OCI-LY1 (cell line): ENCODE data around the gene TNFRSF6B.
"Not testable (repeated sequence)": the region's sequence is repeated elsewhere in the genome, so short reads cannot be mapped to it uniquely, and the experiment has no call there.

Experiments
- H2AFZ ChIP-seq: fragments of 200-600 bp; sonication (generic), shearing (Covaris generic); 2 replicates; pipeline ENCODE4 v1.6.0; 2014; ENCODE audit warnings: antibody characterized with exemption, mild to moderate bottlenecking, low read length
- H3F3A ChIP-seq: fragments of 200-600 bp; sonication (generic), shearing (Covaris generic); 2 replicates; pipeline ENCODE4 v1.6.0; 2014; ENCODE audit warnings: mild to moderate bottlenecking, antibody characterized with exemption, low read length, moderate library complexity; ENCODE audit not compliant: insufficient read depth
- H3K27ac ChIP-seq: fragments of 200-600 bp; sonication (generic); 2 replicates; pipeline ENCODE4 v1.5.1; 2014; ENCODE audit warnings: low read length, mixed run types, mild to moderate bottlenecking, low read depth; ENCODE audit not compliant: poor library complexity, severe bottlenecking
- H3K27me3 ChIP-seq: fragments of 200-600 bp; sonication (generic); 2 replicates; pipeline ENCODE4 v1.6.0; 2014; ENCODE audit warnings: antibody characterized with exemption, mild to moderate bottlenecking, low read length, moderate library complexity; ENCODE audit not compliant: insufficient read depth
- H3K36me3 ChIP-seq: fragments of 200-600 bp; sonication (generic); 2 replicates; pipeline ENCODE4 v1.6.1; 2014; ENCODE audit warnings: mild to moderate bottlenecking, antibody characterized with exemption, low read length, moderate library complexity, mixed read lengths; ENCODE audit not compliant: insufficient read depth
- H3K4me1 ChIP-seq: fragments of 200-600 bp; sonication (generic); 2 replicates; pipeline ENCODE4 v1.5.1; 2014; ENCODE audit warnings: mild to moderate bottlenecking, low read length, moderate library complexity; ENCODE audit not compliant: insufficient read depth, severe bottlenecking
- H3K4me2 ChIP-seq: fragments of 200-600 bp; sonication (generic), shearing (Covaris generic); 2 replicates; pipeline ENCODE4 v1.6.1; 2014; ENCODE audit warnings: low read length
- H3K4me3 ChIP-seq: fragments of 200-600 bp; sonication (generic); 2 replicates; pipeline ENCODE4 v1.5.1; 2014; ENCODE audit warnings: low read length, low read depth, mild to moderate bottlenecking, mixed read lengths; ENCODE audit not compliant: poor library complexity, severe bottlenecking
- H3K79me2 ChIP-seq: fragments of 200-600 bp; shearing (Covaris generic); 2 replicates; pipeline ENCODE4 v1.6.1; 2016; ENCODE audit warnings: mixed run types, low read length, mixed read lengths; ENCODE audit not compliant: insufficient read depth
- H3K9ac ChIP-seq: fragments of 200-600 bp; sonication (generic), shearing (Covaris generic); 2 replicates; pipeline ENCODE4 v1.6.1; 2014; ENCODE audit warnings: mild to moderate bottlenecking, low read length, mixed read lengths
- H3K9me2 ChIP-seq: fragments of 200-600 bp; sonication (generic), shearing (Covaris generic); 2 replicates; pipeline ENCODE4 v1.6.1; 2014; ENCODE audit warnings: low read depth, mild to moderate bottlenecking, low read length, mixed read lengths
- H3K9me3 ChIP-seq: fragments of 200-600 bp; shearing (Covaris generic); 2 replicates; pipeline ENCODE4 v1.6.1; 2014; ENCODE audit warnings: low read length, mixed read lengths
- H4K20me1 ChIP-seq: fragments of 200-600 bp; sonication (generic), shearing (Covaris generic); 2 replicates; pipeline ENCODE4 v1.6.0; 2016; ENCODE audit warnings: mild to moderate bottlenecking, low read length; ENCODE audit not compliant: insufficient read depth
- CTCF ChIP-seq: fragments of 200-600 bp; sonication (generic), shearing (Covaris generic); IDR thresholded peaks from 2 replicates; pipeline ENCODE4 v1.5.1; 2017; ENCODE audit warnings: mild to moderate bottlenecking, antibody characterized with exemption, low read length, moderate library complexity, mixed read lengths
- EZH2 ChIP-seq: fragments of 200-600 bp; sonication (generic), shearing (Covaris generic); IDR thresholded peaks from 2 replicates; pipeline ENCODE4 v1.8.0; 2017; ENCODE audit warnings: borderline replicate concordance, mixed run types, mild to moderate bottlenecking, antibody characterized with exemption, low read length, moderate library complexity, mixed read lengths

The TNFRSF6B gene

GRCh38 chr20:63696628-63697356, at the start of gene TNFRSF6B:
Gene TNFRSF6B, plus strand, starts transcription at chr20:63696652. Its CDS starts 116 bp downstream, at chr20:63696768.
- H3K4me3 ChIP-seq: no peak within 1 kb of the TSS
- H3K4me1 ChIP-seq: no peaks in the 10 kb centered on the region
- no peaks in the 10 kb centered on the region for H3F3A ChIP-seq
- no peaks in the 10 kb centered on the region for H3K9me3 ChIP-seq
- H3K9me2 ChIP-seq: no peaks in the 10 kb centered on the region
- no peak within 1 kb of the TSS for H3K4me2 ChIP-seq
- TF ChIP-seq CTCF: no peak
- TF ChIP-seq EZH2: no peak
- H4K20me1 ChIP-seq: no peaks in the 10 kb centered on the region
- no peak within 1 kb of the TSS for H3K27ac ChIP-seq
- H3K9ac ChIP-seq: no peak within 1 kb of the TSS
- H3K79me2 ChIP-seq: no peaks in the 10 kb centered on the region
- no peak within 1 kb of the TSS for H2AFZ ChIP-seq
- H3K27me3 ChIP-seq: no peaks in the 10 kb centered on the region
- no peaks in the 10 kb centered on the region; the same call in 1 of the 2 replicates for H3K36me3 ChIP-seq

- peaks cover 7% of the 10 kb centered on the region for H3K4me1 ChIP-seq
- H4K20me1 ChIP-seq: no peaks in the 10 kb centered on the region
- H2AFZ ChIP-seq: no peak overlapping the region
- H3K9me3 ChIP-seq: no peaks in the 10 kb centered on the region
- no peak for TF ChIP-seq CTCF
- TF ChIP-seq EZH2: no peak
- H3K4me2 ChIP-seq: no peak overlapping the region
- H3K4me3 ChIP-seq: no peak overlapping the region
- H3K36me3 ChIP-seq: no peaks in the 10 kb centered on the region
- no peaks in the 10 kb centered on the region for H3F3A ChIP-seq
- no peak overlapping the region for H3K27ac ChIP-seq
- H3K79me2 ChIP-seq: no peaks in the 10 kb centered on the region
- H3K27me3 ChIP-seq: peaks cover 13% of the 10 kb centered on the region; the same call in 1 of the 2 replicates
- H3K9ac ChIP-seq: no peak overlapping the region
- no peaks in the 10 kb centered on the region for H3K9me2 ChIP-seq
These were observed 48.3 kb upstream of the TNFRSF6B start for GRCh38 chr20:63648190-63648589.

- Histone ChIP-seq H4K20me1 (no peaks in the 10 kb centered on the region), H3K4me1 (peaks cover 14% of the 10 kb centered on the region), H3K27ac (no peak overlapping the region), H3F3A (no peaks in the 10 kb centered on the region), H3K27me3 (peaks cover 6% of the 10 kb centered on the region; the same call in 1 of the 2 replicates), H3K4me2 (no peak overlapping the region), H3K4me3 (no peak overlapping the region), H3K79me2 (no peaks in the 10 kb centered on the region), H3K9ac (no peak overlapping the region), H3K9me2 (no peaks in the 10 kb centered on the region), H2AFZ (no peak overlapping the region), H3K9me3 (no peaks in the 10 kb centered on the region), H3K36me3 (no peaks in the 10 kb centered on the region)
- TF ChIP-seq EZH2 (no peak), CTCF (no peak)
These were observed 47.4 kb upstream of the TNFRSF6B start for GRCh38 chr20:63648895-63649589.

GRCh38 chr20:63650486-63650885, 46.0 kb upstream of the TNFRSF6B start:
- not testable (repeated sequence) for H3K4me3 ChIP-seq, H3F3A ChIP-seq, H3K9me3 ChIP-seq, H3K79me2 ChIP-seq, H3K4me2 ChIP-seq, H3K27me3 ChIP-seq, H2AFZ ChIP-seq, H3K9me2 ChIP-seq, H3K27ac ChIP-seq, H3K9ac ChIP-seq, H3K36me3 ChIP-seq, H4K20me1 ChIP-seq
- peaks cover 19% of the 10 kb centered on the region for H3K4me1 ChIP-seq
